22Rv1 (cell line): ENCODE results near the gene NTPCR.

Experiments
- ZFX ChIP-seq: fragments of 450-650 bp; IDR thresholded peaks from 2 replicates; pipeline ENCODE4 v1.6.1; 2017; ENCODE audit warnings: antibody characterized with exemption, borderline replicate concordance
- TF ChIP-seq, protein P1 (sequence below): fragments of 450-650 bp; IDR thresholded peaks from 2 replicates; pipeline ENCODE4 v1.5.1; 2017; ENCODE audit warnings: mild to moderate bottlenecking

DNA sequence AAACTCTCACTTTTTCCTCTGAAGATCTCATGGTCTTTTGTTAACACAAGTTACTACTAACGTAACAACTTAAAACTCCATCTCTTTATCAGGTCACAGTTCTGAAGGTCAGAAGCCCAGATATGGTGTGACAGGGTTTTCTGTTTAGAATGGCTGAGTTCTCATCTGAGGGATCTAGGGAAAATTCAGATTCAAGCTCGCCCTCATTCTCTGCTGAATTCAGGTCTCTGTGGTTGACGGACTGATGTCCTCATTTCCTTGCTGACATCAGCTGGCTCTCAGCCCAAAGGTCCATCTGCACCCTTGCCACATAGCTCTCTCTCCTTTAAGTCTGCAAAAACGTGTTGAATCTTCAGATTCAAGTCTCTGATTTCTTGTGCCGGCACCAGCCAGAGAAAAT lies 6.1 kb upstream of the NTPCR start:
- TF ChIP-seq, protein P1, sequence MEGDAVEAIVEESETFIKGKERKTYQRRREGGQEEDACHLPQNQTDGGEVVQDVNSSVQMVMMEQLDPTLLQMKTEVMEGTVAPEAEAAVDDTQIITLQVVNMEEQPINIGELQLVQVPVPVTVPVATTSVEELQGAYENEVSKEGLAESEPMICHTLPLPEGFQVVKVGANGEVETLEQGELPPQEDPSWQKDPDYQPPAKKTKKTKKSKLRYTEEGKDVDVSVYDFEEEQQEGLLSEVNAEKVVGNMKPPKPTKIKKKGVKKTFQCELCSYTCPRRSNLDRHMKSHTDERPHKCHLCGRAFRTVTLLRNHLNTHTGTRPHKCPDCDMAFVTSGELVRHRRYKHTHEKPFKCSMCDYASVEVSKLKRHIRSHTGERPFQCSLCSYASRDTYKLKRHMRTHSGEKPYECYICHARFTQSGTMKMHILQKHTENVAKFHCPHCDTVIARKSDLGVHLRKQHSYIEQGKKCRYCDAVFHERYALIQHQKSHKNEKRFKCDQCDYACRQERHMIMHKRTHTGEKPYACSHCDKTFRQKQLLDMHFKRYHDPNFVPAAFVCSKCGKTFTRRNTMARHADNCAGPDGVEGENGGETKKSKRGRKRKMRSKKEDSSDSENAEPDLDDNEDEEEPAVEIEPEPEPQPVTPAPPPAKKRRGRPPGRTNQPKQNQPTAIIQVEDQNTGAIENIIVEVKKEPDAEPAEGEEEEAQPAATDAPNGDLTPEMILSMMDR: no peak
- TF ChIP-seq ZFX: no peak
